Activated T-cell treated with anti-CD3 and anti-CD28 coated beads, Interleukin-2, amount 50 U/mL, for 4 hours (primary cell): Measurements from ENCODE around the gene PRKAG2. TPM values are rescaled to one million over a fixed set of nuclear protein-coding genes. Genes with fewer than 3 reads are reported as not detected.
"Not testable (repeated sequence)": the region's sequence is repeated elsewhere in the genome, so short reads cannot be mapped to it uniquely, and the experiment has no call there.

Experiments used
- ATAC-seq, 2 donors: fragments of 200-7000 bp; cut with Tn5 transposase; one replicate each; pipeline ENCODE4 v1.10.0; 2021
- DNase-seq: peaks from one replicate; pipeline ENCODE4 v3.0.0-alpha.2; 2020
- H3K27me3 Mint-ChIP-seq: one replicate; pipeline ENCODE4 v1.8.0; 2021; ENCODE audit warnings: low read depth, mixed read lengths
- H3K36me3 Mint-ChIP-seq: one replicate; pipeline ENCODE4 v1.8.0; 2022; ENCODE audit warnings: mixed read lengths; ENCODE audit not compliant: insufficient read depth
- H3K4me1 Mint-ChIP-seq: one replicate; pipeline ENCODE4 v1.8.0; 2021; ENCODE audit warnings: low read depth, mixed read lengths
- H3K4me3 Mint-ChIP-seq: one replicate; pipeline ENCODE4 v1.8.0; 2021; ENCODE audit warnings: mild to moderate bottlenecking, moderate library complexity, mixed read lengths
- H3K9me3 Mint-ChIP-seq: one replicate; pipeline ENCODE4 v1.8.0; 2021; ENCODE audit warnings: mixed read lengths
- total RNA-seq, 3 donors: library from RNA; stranded (reverse); gene quantifications; one replicate each; pipeline ENCODE4 v1.2.1, GENCODE V29; 2021

Gene PRKAG2
- total RNA-seq, 3 donors from 2014 or later, result 28.6 to 31.5 (median 29.3) TPM

DNA sequence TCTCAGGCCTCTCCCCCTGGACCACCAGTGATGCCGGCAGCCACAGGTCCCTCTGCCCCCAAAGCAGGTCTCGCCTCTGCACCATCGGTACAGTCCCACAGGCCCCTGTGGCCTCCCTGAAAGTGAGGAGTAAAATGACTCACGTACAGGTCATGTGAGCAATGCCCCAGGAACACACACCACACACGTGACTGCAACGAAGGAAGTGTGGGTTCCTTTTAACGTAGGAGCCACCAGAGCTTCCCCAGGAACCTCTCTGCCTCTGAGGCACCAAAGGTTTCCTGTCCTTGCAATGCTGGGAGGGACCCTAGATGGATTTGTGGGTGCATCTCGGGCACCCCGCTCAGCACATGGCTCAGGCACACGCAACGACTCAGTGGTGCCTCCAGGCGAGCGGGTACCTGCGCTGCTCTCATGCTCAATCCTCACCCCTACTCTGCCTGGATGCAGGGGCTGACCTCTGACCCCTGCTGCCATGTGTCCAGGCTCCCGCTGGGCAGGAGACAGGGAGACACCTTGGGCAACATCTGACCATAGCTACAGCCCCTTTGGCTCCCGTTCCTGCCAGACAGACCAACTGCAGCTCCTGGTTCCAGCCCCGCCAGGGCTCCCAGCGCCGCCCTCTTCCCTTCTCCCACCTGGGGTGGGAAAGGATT is 120.7 kb downstream of the PRKAG2 start:
- H3K36me3 Mint-ChIP-seq, result peaks cover 6% of the 10 kb centered on the region
- DNase-seq (peak; percentile 46), ATAC-seq (peak; percentile 94 to 97)
- H3K9me3 Mint-ChIP-seq, result no peaks in the 10 kb centered on the region
- H3K27me3 Mint-ChIP-seq, result no peaks in the 10 kb centered on the region
- peak overlapping the region; percentile 9 for H3K4me3 Mint-ChIP-seq
- H3K4me1 Mint-ChIP-seq, result peaks cover 21% of the 10 kb centered on the region

DNA sequence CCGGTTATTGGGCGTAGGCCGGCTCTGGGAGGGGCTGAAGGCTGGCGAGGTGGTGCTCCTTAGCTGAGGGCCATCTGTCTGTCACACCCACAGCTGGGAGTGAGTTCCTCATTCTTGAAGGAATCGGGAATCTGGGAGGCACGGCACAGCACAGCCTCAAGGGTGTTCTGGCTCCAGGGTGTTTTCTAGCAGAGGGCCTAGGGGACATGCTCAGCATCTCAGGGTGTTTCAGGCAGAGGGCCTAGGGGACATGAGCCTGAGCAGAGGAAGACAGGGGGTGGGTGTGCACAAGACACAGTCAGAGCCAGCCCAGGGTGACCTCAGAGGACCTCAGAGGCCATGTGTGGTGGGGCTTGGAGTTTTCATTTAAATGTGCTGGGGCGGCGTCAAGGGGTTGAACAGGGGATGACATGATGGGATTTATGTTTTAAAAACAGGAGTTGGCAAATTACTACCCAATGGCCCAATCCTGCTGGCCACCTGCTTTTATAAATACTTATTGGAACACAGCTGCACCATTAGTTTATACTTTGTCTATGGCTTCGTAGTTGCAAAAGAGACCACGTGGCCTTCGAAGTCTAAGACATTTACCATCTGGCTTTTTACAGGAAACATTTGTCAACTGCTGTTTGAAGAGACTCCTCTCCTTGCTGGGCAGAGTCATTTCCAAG is 121.6 kb downstream of the PRKAG2 start:
- no peaks in the 10 kb centered on the region for H3K27me3 Mint-ChIP-seq
- ATAC-seq, result no peak

GRCh38 chr7:151754688-151755130 is 122.2 kb downstream of the PRKAG2 start:
- no peaks in the 10 kb centered on the region for H3K9me3 Mint-ChIP-seq
- DNase-seq (no peak), ATAC-seq (no peak)
- H3K4me3 Mint-ChIP-seq, result no peak overlapping the region
- H3K4me1 Mint-ChIP-seq, result peaks cover 21% of the 10 kb centered on the region
- no peaks in the 10 kb centered on the region for H3K27me3 Mint-ChIP-seq
- peaks cover 6% of the 10 kb centered on the region for H3K36me3 Mint-ChIP-seq

More for the DNA sequence above, 121.6 kb downstream of the PRKAG2 start:
- DNase-seq, result no peak
- H3K36me3 Mint-ChIP-seq, result peaks cover 6% of the 10 kb centered on the region
- no peaks in the 10 kb centered on the region for H3K9me3 Mint-ChIP-seq
- peaks cover 21% of the 10 kb centered on the region for H3K4me1 Mint-ChIP-seq
- H3K4me3 Mint-ChIP-seq, result no peak overlapping the region

DNA sequence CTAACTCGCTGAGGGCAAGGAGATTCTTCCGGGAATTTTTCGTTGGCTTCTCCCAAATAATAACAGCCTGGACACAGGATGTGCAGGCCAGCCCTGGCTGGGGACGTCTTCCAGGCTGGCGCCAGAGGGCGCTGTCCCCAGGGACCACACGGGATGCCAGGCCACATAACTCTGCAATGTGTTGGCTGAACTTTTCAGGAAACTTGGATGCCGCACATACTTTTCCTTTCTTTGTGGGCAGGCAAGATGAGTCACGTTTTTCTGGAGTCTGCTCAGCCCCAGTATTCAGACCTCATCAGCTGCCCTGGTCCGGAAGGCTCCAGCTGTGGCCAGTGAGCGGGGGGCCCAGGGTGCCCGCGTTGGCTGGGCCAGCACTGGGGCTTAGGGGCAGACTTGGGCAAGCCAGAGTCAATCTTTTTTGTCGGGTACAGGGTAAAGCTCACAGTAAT is 122.7 kb downstream of the PRKAG2 start:
- H3K27me3 Mint-ChIP-seq, result no peaks in the 10 kb centered on the region

GRCh38 chr7:151752816-151753595 is 123.9 kb downstream of the PRKAG2 start:
- H3K27me3 Mint-ChIP-seq, result no peaks in the 10 kb centered on the region

More for the DNA sequence above, 122.7 kb downstream of the PRKAG2 start:
- ATAC-seq (no peak), DNase-seq (no peak)
- Mint-ChIP-seq H3K36me3 (peaks cover 7% of the 10 kb centered on the region), H3K9me3 (no peaks in the 10 kb centered on the region), H3K4me3 (no peak overlapping the region), H3K4me1 (peaks cover 16% of the 10 kb centered on the region)

GRCh38 chr7:151752037-151752436 is 124.9 kb downstream of the PRKAG2 start:
- H3K4me3 Mint-ChIP-seq, result no peak overlapping the region
- peaks cover 8% of the 10 kb centered on the region for H3K36me3 Mint-ChIP-seq
- H3K4me1 Mint-ChIP-seq, result peaks cover 16% of the 10 kb centered on the region
- no peaks in the 10 kb centered on the region for H3K27me3 Mint-ChIP-seq
- DNase-seq (no peak), ATAC-seq (no peak)
- no peaks in the 10 kb centered on the region for H3K9me3 Mint-ChIP-seq

More at GRCh38 chr7:151752816-151753595, 123.9 kb downstream of the PRKAG2 start:
- Mint-ChIP-seq H3K36me3 (peaks cover 8% of the 10 kb centered on the region), H3K4me1 (peaks cover 16% of the 10 kb centered on the region), H3K4me3 (no peak overlapping the region), H3K9me3 (no peaks in the 10 kb centered on the region)
- DNase-seq, result no peak
- no peak for ATAC-seq

DNA sequence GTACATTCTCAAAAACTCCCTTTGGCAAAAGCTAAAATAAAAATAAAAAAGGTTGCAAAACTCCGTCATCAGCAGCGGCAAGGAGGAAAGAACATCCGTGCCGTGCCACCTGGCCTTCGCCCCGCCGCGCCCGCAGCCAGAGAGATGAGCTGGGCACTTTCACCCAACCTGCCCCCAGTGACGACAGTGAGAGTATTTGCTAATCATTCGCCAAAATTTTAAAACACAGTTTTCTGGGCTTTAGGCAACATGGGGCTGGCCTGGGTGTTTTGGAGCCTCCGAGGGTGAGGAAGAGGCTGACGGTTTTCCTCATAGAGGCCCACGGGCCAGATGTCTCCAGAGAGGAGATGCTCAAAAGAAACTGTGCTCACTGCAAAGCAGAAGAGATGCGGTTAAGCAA is 128.2 kb downstream of the PRKAG2 start:
- H3K27me3 Mint-ChIP-seq, result no peaks in the 10 kb centered on the region
- DNase-seq, result no peak
- ATAC-seq, result no peak
- H3K4me1 Mint-ChIP-seq, result peaks cover 13% of the 10 kb centered on the region
- peaks cover 8% of the 10 kb centered on the region for H3K36me3 Mint-ChIP-seq
- H3K4me3 Mint-ChIP-seq, result no peak overlapping the region
- no peaks in the 10 kb centered on the region for H3K9me3 Mint-ChIP-seq

GRCh38 chr7:151748021-151748420 is 128.9 kb downstream of the PRKAG2 start:
- Mint-ChIP-seq H3K36me3 (peaks cover 14% of the 10 kb centered on the region), H3K4me1 (peaks cover 20% of the 10 kb centered on the region)
- H3K4me3 Mint-ChIP-seq, DNase-seq, H3K9me3 Mint-ChIP-seq, ATAC-seq, H3K27me3 Mint-ChIP-seq: not testable (repeated sequence)

- DNase-seq, result no peak
- H3K36me3 Mint-ChIP-seq, result peaks cover 8% of the 10 kb centered on the region
- ATAC-seq, result no peak
- no peaks in the 10 kb centered on the region for H3K27me3 Mint-ChIP-seq
- H3K4me3 Mint-ChIP-seq, result no peak overlapping the region
- H3K4me1 Mint-ChIP-seq, result peaks cover 20% of the 10 kb centered on the region
- H3K9me3 Mint-ChIP-seq, result no peaks in the 10 kb centered on the region
Observed at GRCh38 chr7:151745706-151746105, 131.2 kb downstream of the PRKAG2 start.

GRCh38 chr7:151744656-151745638 is 132.0 kb downstream of the PRKAG2 start:
- peak in 1 of 2 donors; percentile 60 for ATAC-seq
- Mint-ChIP-seq H3K9me3 (no peaks in the 10 kb centered on the region), H3K4me1 (peaks cover 20% of the 10 kb centered on the region), H3K27me3 (no peaks in the 10 kb centered on the region), H3K36me3 (peaks cover 12% of the 10 kb centered on the region), H3K4me3 (no peak overlapping the region)
- no peak for DNase-seq

GRCh38 chr7:151744051-151744580 is 132.8 kb downstream of the PRKAG2 start:
- Mint-ChIP-seq H3K4me1 (peaks cover 20% of the 10 kb centered on the region), H3K27me3 (no peaks in the 10 kb centered on the region), H3K4me3 (no peak overlapping the region), H3K36me3 (peaks cover 12% of the 10 kb centered on the region), H3K9me3 (no peaks in the 10 kb centered on the region)
- no peak for DNase-seq
- ATAC-seq, result no peak

DNA sequence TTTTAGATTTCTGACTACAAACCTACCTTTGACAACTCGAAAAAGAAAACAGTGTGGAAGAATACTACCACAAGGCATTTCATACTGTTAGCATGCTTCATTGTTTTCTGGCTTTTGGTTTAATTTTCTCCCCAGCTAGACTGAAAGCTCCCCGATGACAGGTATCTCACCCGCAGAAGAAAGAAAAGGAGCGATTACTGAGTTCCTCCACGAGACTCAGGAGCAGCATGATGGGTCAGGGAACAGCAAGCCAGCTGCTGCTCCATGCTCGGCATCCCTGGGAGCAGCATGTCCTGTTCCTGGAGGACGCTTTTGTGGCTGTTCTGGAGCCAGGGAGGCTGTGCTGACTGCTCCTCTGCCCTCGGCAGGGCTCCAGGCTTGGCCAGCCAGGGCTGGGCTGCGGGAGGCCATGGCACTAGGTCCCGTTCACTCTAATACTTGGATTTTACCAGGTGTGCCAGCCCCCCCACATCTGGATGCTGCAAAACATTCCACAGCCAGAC is 133.4 kb downstream of the PRKAG2 start:
- ATAC-seq, result no peak
- H3K4me1 Mint-ChIP-seq, result peaks cover 20% of the 10 kb centered on the region
- H3K9me3 Mint-ChIP-seq, result no peaks in the 10 kb centered on the region
- H3K4me3 Mint-ChIP-seq, result no peak overlapping the region
- no peak for DNase-seq
- H3K27me3 Mint-ChIP-seq, result no peaks in the 10 kb centered on the region
- peaks cover 11% of the 10 kb centered on the region for H3K36me3 Mint-ChIP-seq
